Measurements from ENCODE around the gene POLR1B.
"Not testable (repeated sequence)": the region's sequence is repeated elsewhere in the genome, so short reads cannot be mapped to it uniquely, and the experiment has no call there.

The POLR1B gene

DNA sequence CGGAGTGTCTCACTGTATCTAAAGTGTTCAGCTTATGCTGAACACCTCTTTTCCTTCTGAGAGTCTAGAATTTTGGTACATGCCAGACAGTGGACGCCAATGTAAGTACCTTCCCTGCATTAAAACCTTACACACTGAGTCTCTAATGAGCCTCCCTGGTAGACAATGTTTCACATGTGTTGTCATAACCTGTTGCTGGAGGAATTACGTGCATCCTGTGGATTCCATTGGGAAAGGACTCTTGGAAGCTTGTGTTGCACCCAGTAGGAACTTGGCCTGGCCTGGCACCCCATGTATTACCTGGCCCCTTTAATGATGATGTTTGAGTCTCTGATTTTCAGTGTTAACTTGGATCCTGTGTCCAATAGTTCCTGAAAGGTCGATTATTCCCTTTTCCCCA, 62.7 kb downstream of the POLR1B start:
- no peak for DNase-seq

DNA sequence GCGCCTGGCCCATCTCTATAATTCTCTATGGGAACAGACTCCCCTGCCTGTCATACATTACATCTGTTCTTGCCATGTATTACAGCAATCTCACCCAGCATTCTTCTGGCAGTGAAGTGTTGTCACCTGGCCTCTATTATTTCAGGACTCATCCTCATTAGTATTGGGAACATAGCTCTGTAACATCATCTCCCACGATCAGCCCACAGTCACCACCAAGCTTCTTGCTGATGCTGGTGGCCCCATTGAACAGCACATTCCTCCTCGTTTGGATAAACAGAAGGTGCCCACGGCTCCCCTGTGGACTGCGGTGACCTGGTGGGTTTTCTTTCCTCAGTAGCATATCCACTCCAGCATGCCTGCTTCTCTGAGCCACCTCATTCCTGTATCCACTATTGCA, 63.7 kb downstream of the POLR1B start:
- no peak for DNase-seq

DNA sequence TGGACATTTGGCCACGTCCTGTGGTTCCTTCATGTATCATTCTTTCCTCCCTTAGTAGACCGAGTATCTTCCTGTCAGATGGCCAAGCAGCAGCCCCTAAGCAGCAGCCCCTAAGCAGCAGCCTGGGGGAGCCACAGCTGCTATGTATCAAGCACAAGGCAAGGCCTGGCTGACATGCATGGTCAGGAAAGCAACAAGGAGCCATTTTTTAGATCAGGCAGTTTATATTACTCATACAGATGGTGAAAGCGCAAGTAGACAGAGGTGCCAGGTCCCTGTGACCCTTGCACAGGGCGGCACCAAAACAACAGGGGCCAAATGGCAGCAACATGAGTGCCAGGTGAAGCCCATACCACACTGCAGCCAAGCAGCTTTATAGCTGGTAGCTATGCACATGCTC, 64.3 kb downstream of the POLR1B start:
- no peak for DNase-seq

DNA sequence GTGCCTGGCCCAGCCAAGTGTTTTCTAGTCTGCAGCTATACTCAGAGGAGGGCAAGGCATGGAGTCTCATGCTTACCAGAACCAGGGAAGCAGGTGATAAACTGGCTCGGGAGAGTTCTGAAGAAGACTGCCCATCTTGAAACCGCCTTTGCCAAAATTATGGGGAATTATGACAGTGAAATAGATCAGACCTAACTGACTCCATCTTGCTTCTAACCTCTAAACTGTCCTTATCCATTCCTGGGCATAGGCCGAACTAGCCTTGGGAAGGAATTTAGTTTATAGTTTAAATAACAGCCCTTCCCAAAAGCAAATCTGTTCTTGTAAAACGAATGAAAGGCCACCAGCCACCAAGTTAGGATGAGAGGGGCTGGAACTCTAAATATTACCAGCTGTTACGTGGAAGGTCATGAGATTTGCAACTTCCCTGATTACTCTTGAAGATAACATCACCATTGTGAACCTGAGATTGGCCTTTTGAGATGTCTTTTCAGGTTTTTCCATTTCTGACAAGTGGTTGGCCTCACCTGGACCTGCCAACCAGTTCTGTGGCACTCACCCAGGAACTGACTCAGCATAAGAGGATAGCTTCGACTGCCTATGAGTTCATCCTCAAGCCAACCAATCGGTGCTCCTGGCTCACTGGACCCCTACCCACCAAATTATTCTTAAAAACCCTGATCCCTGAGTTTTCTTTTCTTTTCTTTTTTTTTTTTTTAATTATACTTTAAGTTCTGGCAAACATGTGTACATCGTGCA, 65.6 kb downstream of the POLR1B start:
- DNase-seq, result no peak

DNA sequence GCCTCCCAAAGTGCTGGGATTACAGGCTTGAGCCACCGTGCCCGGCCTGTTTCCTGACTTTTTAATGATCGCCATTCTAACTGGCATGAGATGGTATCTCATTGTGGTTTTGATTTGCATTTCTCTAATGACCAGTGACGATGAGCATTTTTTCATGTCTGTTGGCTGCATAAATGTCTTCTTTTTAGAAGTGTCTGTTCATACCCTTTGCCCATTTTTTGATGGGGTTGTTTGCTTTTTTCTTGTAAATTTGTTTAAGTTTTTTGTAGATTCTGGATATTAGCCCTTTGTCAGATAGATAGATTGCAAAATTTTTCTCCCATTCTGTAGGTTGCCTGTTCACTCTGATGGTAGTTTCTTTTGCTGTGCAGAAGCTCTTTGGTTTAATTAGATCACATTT, 67.1 kb downstream of the POLR1B start:
- DNase-seq, result not testable (repeated sequence)

DNA sequence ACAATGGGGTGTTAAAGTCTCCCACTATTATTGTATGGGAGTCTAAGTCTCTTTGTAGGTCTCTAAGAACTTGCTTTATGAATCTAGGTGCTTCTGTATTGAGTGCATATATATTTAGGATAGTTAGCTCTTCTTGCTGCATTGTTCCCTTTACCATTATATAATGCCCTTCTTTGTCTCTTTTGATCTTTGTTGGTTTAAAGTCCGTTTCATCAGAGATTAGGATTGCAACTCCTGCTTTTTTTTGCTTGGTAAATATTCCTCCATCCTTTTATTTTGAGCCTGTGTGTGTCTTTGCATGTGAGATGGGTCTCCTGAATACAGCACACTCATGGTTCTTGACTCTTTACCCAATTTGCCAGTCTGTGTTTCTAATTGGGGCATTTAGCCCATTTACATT, 70.0 kb downstream of the POLR1B start:
- DNase-seq, result not testable (repeated sequence)

DNA sequence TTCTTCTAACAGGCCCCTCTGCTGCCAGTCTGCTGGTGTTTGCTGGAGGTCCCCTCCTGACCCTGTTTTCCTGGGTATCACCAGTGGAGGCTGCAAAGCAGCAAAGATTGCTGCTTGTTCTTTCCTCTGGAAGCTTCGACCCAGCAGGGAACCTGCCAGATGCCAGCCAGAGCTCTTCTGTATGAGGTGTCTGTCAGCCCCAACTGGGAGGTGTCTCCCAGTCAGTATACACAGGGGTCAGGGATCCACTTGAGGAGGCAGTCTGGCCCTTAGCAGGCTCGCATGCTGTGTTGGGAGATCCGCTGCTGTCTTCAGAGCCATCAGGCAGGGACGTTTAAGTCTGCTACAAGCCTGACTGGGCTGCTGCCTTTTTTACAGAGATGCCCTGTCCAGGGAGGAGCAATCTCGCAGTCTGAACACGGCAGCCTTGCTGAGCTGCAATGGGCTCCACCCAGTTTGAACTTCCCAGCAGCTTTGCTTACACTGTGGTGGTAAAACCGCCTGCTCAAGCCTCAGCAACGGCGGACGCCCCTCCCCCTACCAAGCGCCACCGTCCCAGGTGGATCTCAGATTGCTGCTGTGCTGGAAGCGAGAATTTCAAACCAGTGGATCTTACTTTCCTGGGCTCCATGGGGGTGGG, 72.1 kb downstream of the POLR1B start:
- no peak for DNase-seq

DNA sequence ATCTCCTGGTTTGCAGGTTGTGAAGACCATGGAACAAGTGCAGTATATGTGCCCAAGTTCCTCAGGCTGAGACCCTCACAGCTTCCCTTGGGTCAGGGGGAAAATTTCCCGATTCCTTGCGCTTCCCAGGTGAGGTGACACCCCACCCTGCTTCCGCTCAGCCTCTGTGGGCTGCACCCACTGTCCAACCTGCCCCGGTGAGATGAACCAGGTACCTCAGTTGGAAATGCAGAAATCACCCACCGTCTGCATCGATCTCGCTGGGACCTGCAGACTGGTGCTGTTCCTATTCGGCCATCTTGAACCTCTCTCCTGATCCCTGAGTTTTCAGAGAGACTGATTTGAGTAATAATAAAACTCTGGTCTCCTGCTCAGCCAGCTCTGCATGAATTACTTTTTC, 72.8 kb downstream of the POLR1B start:
- DNase-seq, result no peak

DNA sequence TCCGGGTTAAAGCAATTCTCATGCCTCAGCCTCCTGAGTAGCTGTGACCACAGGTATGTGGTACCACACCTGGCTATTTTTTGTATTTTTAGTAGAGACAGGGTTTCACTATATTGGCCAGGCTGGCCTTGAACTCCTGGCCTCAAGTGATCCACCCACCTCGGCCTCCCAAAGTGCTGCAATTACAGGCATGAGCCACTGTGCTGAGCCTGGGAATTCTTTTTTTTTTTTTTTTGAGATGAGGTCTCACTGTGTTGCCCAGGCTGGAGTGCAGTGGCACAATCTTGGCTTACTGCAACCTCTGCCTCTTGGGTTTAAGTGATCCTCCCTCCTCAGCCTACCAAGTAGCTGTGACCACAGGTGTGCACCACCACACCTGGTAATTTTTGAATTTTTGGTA, 73.5 kb downstream of the POLR1B start:
- DNase-seq, result not testable (repeated sequence)

DNA sequence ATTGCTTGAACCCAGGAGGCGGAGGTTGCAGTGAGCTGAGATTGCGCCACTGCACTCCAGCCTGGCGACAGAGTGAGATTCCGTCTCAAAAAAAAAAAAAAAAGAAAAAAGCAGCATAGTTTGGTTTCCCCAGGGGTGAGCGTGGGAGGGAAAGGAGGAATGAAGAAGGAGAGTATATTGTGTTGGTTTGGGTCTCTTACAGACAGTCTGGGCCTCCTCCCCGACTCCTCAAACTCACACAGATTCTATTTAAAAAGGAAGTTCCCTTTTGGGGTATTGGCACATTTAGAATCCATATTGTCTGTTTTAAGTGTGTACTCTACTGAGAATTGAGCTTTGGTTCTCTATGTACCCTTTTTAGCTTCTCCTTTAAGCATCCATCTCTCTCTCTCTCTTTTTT, 76.1 kb downstream of the POLR1B start:
- DNase-seq, result no peak

DNA sequence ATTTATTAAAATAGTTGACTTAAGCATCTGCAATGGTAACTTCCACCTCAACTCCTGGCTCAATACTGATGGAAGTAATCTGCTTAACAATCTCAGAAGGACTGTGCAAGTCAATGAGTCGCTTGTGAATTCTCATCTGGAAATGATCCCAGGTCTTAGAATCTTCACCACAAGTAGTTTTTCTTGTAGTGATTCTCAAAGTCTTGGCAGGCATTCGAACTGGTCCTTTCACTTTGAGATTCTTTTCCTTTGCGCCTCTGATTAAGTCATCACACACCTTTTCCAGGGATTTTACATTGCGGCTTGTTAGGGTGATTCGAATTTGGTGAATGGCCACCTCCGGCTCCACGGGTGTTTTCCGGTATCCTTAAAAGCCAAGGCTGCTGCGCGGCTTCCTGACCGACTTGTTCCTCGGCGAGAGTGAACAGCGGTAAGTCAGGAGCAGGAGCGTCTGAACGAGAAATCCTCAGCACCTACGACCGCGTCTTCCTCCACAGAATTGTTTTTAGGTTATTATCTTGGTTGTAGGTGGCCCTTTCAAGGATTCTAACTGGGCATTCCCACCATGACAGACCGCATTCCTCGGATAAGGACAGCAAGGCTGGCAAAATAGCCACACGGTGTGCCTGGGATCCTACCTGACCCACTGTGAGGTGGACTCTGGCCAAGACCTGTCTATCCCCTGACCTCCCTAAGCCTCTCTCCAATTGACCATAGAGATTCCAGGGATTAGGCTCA, 79.7 kb downstream of the POLR1B start:
- DNase-seq, result no peak

DNA sequence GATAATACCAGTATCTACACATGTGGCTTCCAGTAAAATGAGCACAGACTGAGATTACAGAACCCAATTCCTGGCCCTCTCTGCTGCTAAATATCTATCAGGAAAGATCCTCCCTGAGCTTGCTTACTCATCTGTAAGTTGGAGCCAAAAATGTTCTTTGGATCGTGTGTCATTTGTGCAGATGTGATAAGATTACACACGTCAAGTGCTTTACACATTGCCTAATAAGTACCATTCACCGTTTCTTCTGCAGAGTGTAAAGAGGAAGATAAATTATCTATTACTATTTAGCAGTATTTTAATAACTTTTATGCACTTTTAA, 80.2 kb downstream of the POLR1B start:
- no peak for DNase-seq

DNA sequence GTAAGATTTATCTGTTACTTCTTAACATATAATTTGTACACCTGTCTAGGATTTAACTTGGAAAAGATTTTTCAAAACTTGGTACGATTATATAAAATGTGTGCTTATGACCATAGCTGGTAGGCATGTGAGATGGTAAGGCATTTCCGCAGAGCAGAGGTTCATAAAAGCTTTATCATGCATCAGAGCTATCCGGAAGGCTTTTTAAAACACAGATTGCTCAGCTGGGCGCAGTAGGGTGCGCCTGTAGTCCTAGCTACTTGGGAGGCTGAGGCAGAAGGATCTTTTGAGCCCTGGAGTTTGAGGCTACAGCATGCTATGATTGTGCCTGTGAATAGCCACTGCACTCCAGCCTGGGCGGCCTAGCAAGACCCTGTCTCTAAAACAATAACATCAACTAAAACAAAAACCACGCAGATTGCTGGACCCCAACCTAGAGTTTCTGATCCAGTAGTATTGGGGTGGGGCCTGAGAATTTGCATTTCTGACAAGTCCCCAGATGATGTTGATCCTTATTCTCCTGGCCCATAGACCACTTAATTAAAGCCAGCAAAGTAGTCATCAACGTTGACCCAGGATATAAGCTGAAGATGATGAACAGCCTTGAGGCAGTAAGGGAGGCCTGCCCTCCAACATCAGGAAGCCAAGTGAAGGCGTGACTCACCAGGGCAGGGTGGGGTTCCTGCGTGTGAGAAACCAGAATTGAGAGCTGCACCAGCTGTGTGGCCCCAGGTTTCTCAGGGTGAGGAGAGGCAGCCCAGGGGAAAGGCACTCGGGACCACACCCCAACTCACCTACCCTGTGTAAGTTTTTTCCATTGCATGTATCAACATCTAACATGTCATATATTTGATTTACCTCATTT, 81.9 kb downstream of the POLR1B start:
- DNase-seq, result no peak

DNA sequence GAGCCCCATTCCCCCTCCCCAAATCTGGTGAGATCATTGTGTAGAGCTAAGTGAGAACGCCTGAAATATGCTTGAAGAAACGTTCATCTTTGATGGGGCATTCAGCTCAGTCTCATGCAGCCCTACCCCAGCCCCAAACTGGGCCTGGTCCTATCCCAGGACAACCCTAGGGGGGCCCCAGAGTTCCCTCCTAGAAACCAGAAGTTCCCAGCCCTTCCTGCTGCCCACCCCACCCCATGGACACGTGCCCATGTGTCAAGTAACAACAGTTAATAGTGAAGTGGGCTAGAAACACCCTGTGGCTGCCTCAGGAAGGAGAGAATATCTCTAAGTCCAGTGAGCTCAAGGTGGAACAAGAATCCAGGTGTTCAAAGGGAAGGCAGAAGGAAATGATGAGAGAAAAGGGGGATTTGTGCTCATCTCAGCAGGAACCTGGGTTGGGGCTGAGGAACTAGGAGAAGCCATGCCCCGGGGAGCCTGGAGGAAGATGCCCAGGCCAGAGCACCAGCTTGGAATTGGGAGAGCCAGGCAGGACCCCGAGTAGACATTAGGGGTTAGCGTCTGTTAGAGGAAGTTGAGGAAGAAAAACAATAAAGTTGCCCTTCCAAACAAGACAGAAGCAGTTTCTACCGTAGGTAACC, 83.3 kb downstream of the POLR1B start:
- no peak for DNase-seq

DNA sequence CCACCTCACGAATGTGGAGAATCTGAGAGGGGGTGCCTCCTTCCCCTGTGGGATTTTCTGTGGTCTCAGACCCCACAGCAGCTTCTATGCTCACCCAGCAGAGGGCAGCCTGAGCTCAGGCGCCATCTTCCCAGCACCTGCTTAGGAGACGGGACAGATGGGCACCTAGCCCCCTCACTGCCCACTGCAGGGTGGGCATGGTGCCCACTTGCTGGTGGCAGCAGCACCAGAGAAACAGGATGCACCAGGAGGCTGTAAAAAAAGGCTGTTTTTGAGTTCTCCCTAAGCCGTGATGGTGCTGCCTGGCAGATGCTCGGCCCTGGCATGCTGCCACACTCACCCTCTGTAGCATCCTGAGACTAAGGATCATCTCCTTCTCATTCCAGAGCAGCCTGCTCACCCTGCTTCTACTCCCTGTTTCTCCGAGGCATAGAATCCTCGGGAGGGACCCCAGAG, 84.4 kb downstream of the POLR1B start:
- peak; percentile 27 to 43 for DNase-seq
